HG03135 (cell line): ENCODE data around the gene TSPEAR.

Source experiments
- ATAC-seq: cut with Tn5 transposase; IDR thresholded peaks from one replicate; pipeline ENCODE4 v1.9.1; 2021; ENCODE audit warnings: mild to moderate bottlenecking, moderate library complexity; ENCODE audit not compliant: unreplicated experiment

Gene TSPEAR

DNA sequence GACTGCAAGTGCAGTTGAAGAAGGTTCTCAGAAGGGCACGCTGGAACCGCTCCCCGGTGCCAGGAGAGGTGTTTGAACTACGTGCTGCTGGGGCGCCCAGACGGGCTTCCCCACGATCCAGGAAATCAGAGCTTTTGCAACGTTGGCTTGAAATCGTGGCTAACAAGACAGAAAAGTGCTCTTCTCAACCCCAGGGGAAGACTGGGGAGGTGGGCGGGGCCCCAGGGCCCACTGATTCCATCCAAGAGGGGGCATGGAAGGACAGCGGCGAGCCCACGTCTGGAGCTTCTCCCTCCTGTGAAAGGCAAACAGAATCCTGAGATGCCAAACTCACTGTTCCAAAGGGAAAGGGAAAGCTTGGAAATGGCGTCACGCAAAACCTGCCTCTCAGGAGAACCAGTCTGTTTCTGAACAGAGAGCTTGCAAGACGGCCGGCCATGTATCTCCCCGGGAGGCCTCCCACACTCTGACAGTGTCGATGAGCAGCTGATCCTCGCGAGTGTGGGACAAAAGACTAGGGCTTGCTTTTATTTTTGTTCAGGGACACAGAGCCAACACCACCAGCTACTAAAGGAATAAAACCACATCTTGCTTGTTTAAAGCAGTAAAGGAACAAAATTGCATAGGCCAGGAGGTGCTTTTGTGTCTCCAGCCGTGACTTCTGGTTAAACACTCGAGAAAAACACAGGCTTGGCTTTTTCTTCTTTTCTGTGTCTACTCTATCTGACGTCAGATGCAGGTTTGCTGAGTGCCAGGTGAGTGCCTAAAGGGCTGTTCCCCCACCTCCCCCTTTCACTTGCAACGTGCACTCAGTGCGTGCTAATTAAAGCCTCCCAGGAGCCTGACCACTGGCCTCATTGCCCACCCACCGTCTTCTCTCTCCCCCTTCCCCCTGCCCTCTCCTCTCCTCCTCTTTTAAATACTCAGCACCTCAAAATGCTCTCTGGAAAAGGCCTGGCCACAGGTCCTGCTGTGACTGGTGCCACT is 214.5 kb downstream of the TSPEAR start:
- no peak for ATAC-seq

DNA sequence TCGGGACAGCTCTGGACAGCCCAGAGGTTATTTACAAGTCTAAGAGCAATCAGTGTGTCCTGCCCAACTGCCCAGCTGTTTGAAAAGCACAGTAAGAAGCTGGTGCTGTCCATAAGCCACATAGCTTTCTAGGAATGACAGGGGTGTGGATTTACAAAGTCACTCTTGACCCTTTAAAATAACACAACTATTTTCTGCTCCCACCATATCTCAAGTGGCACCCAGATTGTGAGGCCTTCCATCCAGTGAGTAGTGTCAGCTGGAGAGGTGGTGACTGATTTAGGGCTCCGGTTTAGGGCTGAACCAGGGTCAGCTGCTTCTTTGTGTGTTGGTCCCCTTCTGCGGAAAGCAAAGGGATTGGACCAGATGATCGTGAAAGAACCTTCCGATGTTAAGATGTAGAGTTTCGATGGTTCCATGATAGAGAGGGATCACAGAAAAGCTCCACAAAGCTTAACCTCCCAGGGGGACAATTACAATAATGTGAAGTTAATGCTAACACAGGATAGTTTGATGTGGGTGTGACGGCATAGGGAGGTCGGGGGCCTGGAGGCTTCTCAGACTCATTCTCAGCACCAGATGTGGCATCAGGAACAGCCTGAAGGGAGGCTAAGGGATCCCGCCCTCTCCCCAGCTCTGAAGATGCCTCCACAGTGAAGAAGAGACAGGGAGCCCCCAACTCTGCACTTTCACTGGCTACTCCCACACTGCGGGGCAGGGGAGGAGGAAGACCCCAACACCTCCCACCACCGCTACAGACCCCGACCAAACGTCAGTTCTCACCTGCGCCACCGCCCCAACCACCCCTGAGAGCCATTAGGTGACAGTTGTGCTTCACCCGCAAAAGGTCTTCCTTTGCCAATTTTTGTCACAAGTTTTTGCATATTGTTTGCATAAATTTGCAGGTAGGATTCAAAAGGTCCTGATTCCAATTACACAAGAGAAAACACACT is 215.5 kb downstream of the TSPEAR start:
- no peak for ATAC-seq

- ATAC-seq, result no peak
These were observed 216.4 kb downstream of the TSPEAR start for GRCh38 chr21:44494956-44495355.

DNA sequence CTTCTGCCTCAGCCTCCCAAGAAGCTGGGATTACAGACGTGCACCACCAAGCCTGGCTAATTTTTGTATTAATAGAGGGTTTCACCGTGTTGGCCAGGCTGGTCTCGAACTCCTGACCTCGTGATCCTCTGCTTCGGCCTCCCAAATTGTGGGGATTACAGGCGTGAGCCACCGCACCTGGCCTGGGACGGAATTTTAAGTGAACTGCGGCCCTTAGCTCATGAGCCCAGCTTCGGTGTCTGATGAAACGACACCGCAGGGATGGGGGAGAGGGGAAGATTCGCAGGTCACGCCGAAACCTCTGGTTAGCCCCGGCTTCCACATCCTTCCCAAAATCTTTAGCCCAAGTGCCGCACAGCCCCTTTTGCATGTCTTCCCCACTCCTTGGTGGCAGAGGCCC is 217.0 kb downstream of the TSPEAR start:
- no peak for ATAC-seq

GRCh38 chr21:44492567-44493385 is 218.6 kb downstream of the TSPEAR start:
- ATAC-seq, result no peak

DNA sequence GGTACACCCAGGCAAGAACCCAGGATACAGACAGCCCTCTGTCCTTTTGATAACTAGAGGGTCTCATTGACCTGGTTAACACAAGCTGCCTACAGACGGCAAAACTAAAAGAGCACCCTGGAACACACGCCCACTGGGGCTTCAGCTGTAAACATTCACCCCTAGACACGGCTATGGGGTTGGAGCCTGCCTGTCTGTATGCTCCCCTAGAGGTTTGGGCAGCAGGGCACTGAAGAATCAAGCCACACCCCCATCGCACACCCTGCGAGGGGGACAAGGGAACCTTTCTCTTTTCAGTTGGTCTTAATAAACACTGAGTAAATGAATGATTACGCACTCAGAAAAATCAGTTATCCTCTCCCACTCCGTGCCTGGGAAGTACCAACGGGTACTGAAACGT is 220.6 kb downstream of the TSPEAR start:
- ATAC-seq, result no peak

GRCh38 chr21:44490405-44490804 is 221.0 kb downstream of the TSPEAR start:
- no peak for ATAC-seq

- ATAC-seq, result no peak
These were observed 221.4 kb downstream of the TSPEAR start for GRCh38 chr21:44489962-44490361.

- ATAC-seq, result no peak
These were observed 223.5 kb downstream of the TSPEAR start for GRCh38 chr21:44487831-44488230.

GRCh38 chr21:44486302-44486701 is 225.1 kb downstream of the TSPEAR start:
- no peak for ATAC-seq

DNA sequence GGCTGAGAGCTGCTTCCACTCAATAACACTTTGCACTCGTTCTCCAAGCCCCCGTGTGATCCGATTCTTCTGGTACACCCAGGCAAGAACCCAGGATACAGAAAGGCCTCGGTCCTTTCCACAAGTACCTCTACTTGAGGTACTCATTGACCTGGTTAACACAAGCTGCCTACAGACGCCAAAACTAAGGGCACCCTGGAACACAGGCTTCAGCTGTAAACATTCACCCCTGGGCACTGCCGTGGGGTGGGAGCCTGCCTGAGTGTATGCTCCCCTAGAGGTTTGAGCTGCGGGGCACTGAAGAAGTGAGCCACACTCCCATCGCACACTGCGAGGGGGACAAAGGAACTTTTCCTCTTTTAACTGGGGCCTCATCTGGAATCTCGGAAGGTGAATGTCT is 225.6 kb downstream of the TSPEAR start:
- ATAC-seq, result no peak

- ATAC-seq, result no peak
These were observed 226.0 kb downstream of the TSPEAR start for GRCh38 chr21:44485254-44485793.

- no peak for ATAC-seq
These were observed 226.7 kb downstream of the TSPEAR start for GRCh38 chr21:44484498-44485253.

GRCh38 chr21:44483288-44484237 is 227.8 kb downstream of the TSPEAR start:
- no peak for ATAC-seq

DNA sequence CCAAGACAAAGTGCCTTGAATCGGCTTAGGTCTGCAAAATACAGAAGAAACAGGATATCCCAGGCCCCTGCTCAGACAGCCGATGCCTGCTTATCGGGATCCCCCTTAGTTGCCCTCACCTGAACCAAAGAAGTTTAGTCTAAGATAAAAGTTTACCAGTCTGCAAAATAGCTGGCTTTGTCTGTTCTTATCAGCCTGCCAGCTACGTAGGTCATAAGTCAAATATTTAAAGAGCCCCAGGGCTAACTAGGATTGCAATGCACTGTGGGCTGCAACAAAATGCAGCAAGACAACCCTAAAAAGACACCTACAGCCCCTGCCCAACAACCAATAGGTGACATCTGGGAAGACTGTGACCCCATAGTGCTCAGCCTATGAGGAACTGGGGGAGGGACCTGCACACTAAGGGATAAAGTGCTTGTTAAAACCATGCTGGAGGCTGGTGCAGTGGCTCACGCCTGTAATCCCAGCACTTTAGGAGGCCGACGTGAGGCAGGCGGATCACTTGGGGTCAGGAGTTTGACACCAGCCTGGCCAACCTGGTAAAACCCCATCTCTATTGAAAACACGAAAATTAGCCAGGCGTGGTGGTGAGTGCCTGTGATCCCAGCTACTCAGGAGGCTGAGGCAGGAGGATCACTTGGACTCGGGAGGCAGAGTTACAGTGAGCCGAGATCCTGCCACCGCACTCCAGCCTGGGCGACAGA is 228.6 kb downstream of the TSPEAR start:
- ATAC-seq, result no peak

GRCh38 chr21:44480200-44481053 is 230.9 kb downstream of the TSPEAR start:
- ATAC-seq, result no peak
